ENCODE measurements around the gene CHD8.
"Not testable (repeated sequence)": the region's sequence is repeated elsewhere in the genome, so short reads cannot be mapped to it uniquely, and the experiment has no call there.

CHD8 gene, protein sequence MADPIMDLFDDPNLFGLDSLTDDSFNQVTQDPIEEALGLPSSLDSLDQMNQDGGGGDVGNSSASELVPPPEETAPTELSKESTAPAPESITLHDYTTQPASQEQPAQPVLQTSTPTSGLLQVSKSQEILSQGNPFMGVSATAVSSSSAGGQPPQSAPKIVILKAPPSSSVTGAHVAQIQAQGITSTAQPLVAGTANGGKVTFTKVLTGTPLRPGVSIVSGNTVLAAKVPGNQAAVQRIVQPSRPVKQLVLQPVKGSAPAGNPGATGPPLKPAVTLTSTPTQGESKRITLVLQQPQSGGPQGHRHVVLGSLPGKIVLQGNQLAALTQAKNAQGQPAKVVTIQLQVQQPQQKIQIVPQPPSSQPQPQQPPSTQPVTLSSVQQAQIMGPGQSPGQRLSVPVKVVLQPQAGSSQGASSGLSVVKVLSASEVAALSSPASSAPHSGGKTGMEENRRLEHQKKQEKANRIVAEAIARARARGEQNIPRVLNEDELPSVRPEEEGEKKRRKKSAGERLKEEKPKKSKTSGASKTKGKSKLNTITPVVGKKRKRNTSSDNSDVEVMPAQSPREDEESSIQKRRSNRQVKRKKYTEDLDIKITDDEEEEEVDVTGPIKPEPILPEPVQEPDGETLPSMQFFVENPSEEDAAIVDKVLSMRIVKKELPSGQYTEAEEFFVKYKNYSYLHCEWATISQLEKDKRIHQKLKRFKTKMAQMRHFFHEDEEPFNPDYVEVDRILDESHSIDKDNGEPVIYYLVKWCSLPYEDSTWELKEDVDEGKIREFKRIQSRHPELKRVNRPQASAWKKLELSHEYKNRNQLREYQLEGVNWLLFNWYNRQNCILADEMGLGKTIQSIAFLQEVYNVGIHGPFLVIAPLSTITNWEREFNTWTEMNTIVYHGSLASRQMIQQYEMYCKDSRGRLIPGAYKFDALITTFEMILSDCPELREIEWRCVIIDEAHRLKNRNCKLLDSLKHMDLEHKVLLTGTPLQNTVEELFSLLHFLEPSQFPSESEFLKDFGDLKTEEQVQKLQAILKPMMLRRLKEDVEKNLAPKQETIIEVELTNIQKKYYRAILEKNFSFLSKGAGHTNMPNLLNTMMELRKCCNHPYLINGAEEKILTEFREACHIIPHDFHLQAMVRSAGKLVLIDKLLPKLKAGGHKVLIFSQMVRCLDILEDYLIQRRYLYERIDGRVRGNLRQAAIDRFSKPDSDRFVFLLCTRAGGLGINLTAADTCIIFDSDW (N-terminal part only)

GRCh38 chr14:21455912-21456667 lies at the start of gene CHD8:
CHD8 (minus strand) TSS chr14:21456123; CDS start chr14:21431643, 24,480 bp downstream.
- peak; percentile 100 for DNase-seq

- DNase-seq = peak; percentile 44
Measured at GRCh38 chr14:21505012-21505553, 49.2 kb upstream of the CHD8 start.

GRCh38 chr14:21503376-21503775 lies 47.5 kb upstream of the CHD8 start:
- DNase-seq = no peak

- no peak for DNase-seq
Measured at GRCh38 chr14:21501568-21501967, 45.6 kb upstream of the CHD8 start.

- DNase-seq = peak; percentile 75
Measured at GRCh38 chr14:21498540-21499526, 42.9 kb upstream of the CHD8 start.

DNA sequence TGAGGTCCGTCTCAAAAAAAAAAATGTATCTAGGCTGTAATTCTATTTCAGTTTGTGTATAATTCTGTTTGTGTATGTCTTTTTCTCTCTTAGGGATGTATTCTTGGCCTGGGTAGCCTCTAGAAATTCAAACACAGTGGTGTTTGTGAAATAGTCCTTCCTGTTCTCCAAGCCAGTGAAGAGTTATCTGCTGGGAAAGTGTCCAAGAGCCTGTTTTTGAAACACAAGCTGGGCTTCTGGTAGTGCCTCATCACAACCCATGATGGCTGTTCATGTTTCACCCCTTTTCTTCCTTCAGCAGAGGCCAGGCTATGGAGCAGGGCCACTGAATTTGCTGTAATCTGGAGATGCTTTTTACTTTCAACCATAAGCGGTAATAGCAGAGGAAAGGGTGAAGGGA lies 40.5 kb upstream of the CHD8 start:
- no peak for DNase-seq

DNA sequence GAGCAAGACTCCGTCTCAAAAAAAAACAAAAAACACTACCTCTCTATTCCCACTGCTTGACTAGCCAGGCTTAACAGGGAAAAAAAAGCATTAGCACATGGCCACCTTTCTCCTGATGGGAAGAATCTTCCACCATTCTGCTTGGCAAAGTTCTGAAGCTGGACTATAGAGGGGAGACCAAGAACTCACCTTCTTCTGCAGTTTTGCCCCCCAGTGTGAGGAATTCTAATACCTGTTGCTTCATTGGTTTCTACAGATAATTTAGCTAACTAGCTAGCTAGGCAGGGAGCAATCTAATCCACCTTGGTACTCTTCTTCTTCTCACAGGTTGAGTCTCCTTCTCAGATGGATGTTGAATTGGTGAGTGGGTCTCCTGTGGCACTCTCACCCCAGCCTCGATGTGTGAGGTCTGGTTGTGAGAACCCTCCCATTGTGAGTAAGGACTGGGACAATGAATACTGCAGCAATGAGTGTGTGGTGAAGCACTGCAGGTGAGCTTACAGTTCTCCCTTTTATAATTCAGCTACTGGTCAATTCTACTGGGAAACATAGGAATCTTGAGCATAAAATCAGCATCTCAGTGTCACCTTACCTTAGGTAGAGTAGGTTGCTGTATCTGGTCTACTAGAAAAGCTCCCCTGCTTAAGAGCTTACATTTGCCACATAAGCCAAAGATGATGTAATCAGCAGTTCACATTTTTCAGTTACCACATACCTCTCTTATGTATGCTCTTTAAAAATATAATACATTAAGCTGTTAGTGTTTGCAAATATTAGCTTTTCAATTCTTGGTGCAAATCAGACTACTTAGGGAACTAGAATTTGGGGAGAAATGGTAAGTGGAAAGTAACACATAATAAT lies 39.2 kb upstream of the CHD8 start:
- no peak for DNase-seq

GRCh38 chr14:21486640-21487087 lies 30.7 kb upstream of the CHD8 start:
- DNase-seq = no peak

GRCh38 chr14:21476925-21477681 lies 21.2 kb upstream of the CHD8 start, which contains the start of the genes RAB2B and TOX4:
RAB2B (minus strand) TSS chr14:21476959; CDS start chr14:21476872, 87 bp downstream.
TOX4 (plus strand) TSS chr14:21477195; CDS start chr14:21477279, 84 bp downstream.
- peak; percentile 99 for DNase-seq

DNA sequence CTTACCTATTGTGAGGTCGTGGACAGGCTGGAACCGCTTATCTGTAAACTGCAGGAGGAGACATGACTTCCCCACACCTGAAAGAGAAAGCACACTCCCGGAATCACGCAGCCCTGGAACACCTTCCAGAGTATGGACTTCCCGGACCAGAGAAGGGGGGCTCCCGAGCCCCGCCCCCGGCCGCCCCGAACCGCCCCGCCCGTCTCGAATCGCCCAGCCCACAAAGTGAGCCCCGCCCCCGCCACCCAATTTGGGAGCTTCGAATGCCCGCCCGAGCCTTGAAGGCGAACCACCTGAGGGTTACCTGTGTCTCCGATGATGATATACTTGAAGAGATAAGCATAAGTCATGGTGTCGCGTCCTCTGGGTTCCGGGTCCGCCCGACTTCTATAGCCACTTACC lies 20.6 kb upstream of the CHD8 start:
- DNase-seq = no peak

DNA sequence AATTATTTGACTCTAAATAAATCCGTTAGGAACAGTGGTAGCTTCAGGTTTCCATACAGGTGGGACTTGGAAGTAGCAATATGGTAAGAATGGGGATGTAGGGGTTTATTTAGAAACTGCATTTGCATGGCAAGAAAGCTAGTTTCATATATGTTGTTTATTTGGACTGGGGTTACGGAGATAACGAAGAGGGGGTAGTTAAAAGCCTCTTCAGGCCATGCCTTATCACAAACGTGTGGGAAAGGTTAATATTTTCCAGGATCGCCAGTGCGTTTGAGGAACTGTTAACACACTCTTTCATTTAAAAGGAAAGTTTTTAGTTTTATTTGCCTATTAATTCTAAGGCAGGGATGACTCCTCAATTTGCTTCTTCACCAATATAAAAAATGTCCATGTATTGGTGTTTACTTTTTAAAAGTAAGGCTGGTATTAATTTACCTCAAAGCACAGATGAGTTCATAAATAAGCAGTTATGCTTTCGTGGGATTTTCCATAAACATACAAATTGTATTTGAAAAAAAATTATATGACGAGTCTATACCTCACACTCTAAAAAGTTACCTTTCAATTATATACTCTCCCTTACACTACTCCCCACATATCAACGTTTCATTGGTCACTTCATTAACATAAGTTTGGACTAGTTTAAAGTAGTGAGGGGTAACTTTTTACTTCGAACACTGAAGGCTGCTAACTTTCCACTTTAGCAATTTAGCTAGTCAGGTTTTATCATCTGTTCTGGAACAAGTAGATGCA lies 20.0 kb upstream of the CHD8 start:
- DNase-seq = no peak

DNA sequence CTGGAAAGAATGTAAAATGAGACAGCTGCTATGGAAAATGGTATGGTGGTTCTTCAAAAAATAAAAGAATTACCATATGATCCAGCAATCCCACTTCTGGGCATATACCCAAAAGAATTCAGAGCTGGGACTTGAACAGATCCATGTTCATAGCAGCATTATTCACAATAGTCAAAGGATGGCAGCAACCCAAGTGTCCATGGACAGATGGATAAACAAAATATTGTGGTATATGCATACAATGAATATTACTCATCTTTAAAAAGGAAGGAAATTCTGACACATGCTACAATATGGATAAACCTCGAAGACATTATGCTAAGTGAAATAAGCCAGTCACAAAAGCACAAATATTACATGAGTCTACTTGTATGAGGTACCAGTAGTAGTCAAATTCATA lies 11.7 kb upstream of the CHD8 start:
- no peak for DNase-seq

- no peak for DNase-seq
Measured at GRCh38 chr14:21455592-21455911, 371 bp downstream of the CHD8 start.

DNA sequence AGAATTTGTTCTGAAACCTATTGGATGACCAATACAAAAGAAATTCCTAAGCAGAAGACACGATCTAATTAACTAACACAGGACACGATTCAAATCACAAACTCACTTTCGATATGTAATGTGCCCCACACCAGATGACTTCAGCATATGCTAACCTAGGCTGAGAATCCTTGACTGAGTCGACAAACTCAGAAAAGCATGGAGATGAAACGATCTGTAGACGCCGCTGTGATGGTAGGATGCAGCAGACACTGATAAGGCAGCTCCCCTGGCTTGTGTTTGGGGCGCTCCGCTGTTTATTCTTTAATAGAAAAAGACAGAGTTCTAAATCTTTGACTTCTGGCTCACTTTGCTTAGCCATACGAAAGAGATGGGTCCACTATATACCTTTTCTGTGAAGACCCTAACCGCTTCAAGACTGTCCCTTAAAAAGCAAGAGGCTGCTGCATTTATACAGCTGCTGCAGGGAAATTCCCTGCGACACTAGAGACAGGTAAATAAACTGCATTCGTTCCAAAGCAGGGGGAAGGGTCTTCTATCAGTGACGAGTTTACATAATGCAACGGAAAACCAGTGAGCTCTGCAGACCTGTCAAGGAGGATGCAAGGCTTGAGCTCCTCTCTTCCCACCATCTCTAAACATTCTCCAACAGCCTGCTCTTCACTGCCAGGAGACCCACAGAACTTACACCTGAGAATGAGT lies 929 bp downstream of the CHD8 start:
- peak; percentile 58 for DNase-seq

GRCh38 chr14:21449899-21450216 lies 6.1 kb downstream of the CHD8 start:
- no peak for DNase-seq

GRCh38 chr14:21442657-21443056 lies 13.3 kb downstream of the CHD8 start:
- not testable (repeated sequence) for DNase-seq

- DNase-seq = no peak
Measured at GRCh38 chr14:21440859-21441258, 15.1 kb downstream of the CHD8 start.
